Stimulated activated CD4-positive, alpha-beta T cell treated with anti-CD3 and anti-CD28 coated beads, Interleukin-12 subunit alpha, Interleukin-12 subunit beta, amount 100 ng/mL, for 48 hours (primary cell): ENCODE results near the gene ARMC3.
"Not testable (repeated sequence)": the region's sequence is repeated elsewhere in the genome, so short reads cannot be mapped to it uniquely, and the experiment has no call there.

Source experiments
- DNase-seq, 3 donors: peaks; one replicate each; pipeline ENCODE4 v3.0.0-alpha.2; 2020; ENCODE audit warnings: low read depth in 2 of 3, low spot score in 1 of 3

ARMC3 gene

GRCh38 chr10:22927661-22928403 is at the start of gene ARMC3:
Gene ARMC3, plus strand, starts transcription at chr10:22928053. Its CDS starts 3,944 bp downstream, at chr10:22931997.
- peak; percentile 40 to 54 (median 41) for DNase-seq

DNA sequence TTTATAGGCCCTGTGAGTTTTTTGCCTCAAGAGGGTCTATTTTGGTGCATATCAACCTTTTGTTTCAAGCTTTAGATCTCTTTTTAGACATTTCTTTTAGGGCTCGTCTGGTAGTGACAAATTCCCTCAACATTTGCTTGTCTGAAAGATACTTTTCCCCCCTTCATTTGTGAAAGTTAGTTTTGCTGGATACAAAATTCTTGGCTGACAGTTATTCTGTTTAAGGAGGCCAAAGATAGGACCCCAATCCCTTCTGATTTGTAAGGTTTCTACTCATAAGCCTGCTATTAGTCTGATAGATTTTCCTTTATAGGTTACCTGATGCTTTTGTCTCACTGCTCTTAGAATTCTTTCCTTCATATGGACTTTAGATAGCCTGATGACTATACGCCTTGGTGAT is 36.1 kb upstream of the ARMC3 start:
- DNase-seq, result no peak

DNA sequence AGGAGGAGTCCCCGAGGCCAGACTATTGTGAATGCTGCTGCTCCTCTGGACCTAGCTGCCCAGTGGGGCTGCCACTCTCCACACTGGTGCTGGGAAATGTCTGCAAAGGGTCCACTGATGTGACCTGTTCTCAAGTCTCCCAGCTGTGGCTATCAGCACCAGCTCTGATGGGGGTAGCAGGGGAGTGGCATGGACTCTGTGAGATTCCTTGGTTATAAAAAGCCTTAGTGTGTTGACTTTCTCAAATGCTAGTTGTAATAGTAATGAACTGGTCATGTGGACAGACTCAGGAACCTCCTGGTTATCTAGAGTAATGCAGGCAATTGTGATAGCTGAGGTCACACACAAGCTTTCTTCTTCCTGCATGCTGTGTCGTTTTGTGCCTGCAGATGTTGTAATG is 34.1 kb upstream of the ARMC3 start:
- no peak for DNase-seq

- no peak for DNase-seq
Measured at GRCh38 chr10:22894714-22895113, 33.1 kb upstream of the ARMC3 start.

DNA sequence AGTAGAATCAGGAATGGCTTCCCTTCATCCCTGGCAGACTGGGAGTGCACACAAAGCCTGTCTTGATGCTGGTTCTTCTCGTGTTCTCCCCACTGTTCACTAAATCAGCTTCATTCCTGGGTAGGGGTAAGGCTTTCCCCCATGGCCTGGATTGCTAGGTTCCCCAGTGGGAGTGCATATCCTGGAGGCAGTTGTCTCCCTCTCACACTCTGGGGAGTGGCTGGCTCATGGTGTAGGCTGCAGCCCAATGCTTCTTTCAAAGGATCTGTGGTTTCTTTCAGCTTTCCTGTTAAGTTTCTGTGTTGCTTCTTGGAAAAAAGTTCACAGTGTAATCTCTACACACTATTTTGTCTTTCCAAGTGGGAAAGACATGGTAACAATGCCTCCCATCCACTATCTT is 32.6 kb upstream of the ARMC3 start:
- no peak for DNase-seq

GRCh38 chr10:22897371-22897770 is 30.5 kb upstream of the ARMC3 start:
- DNase-seq, result no peak

- DNase-seq, result no peak
Measured at GRCh38 chr10:22899307-22899706, 28.5 kb upstream of the ARMC3 start.

- no peak for DNase-seq
Measured at GRCh38 chr10:22899775-22900174, 28.1 kb upstream of the ARMC3 start.

DNA sequence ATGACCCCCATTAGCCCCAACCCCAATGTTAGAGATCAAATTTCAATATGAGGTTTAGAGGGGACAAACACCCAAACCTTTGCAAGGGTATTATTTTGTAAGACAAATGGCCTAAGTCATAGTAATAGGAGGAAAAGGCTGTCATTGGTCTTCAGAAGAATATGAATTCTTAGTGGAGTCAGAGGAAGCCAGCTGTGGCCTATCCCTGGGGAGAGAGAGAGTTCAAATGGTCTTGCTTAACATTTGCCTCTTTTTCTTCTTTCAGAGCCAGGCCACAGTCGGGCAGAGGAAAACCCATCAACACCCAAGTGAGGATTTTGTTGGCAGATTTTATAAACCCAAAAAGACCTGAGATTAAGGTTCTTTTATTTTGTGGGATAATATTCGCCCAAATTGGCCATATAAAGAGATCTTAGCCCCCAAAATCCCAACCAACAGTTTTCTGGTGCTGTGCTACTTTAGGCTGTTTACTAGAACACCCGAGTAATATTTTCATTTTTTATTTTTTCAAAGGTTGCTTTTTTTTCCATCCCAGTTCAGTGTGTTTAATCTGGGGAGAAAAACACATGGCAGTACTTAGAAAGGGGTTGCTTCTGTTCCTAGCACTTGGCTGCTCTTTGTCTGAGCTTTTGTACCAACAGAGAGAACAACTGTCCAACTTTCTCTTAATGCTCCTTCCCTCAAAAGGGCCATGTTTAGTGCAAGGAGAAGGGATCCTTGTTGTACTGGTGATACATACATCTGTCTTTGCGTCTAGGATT is 26.8 kb upstream of the ARMC3 start:
- no peak for DNase-seq

DNA sequence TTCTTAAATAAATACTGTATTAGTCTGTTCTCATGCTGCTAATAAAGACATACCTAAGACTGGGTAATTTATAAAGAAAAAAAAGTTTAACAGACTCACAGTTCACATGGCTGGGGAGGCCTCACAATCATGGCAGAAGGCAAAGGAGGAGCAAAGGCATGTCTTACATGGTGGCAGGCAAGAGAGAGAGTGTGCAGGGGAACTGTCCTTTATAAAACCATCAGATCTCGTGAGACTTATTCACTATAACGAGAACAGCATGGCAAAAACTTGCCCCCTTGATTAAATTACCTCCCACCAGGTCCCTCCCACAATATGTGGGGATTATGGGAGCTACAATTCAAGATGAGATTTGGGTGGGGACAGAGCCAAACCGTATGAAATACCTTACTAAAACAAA is 25.7 kb upstream of the ARMC3 start:
- not testable (repeated sequence) for DNase-seq

GRCh38 chr10:22903694-22904093 is 24.2 kb upstream of the ARMC3 start:
- DNase-seq, result no peak

DNA sequence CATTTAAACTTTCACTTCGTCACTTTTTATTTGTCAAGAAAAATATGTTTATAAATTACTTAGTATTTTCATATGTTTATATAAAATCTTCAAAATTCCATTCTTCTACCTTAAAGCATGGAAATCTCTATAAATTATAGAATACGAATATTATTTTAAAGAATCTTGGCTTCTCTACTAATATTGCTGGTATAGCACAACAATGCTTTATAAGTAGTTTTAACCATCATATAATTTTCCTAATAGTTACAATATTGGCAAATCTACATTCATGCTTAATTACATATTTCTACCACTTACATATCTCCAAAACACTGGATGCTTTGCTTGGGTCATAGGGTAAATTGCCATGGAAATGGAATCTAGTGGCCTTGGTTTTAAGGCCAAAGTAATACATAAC is 21.1 kb upstream of the ARMC3 start:
- DNase-seq, result no peak

GRCh38 chr10:22908837-22909236 is 19.0 kb upstream of the ARMC3 start:
- DNase-seq, result no peak

DNA sequence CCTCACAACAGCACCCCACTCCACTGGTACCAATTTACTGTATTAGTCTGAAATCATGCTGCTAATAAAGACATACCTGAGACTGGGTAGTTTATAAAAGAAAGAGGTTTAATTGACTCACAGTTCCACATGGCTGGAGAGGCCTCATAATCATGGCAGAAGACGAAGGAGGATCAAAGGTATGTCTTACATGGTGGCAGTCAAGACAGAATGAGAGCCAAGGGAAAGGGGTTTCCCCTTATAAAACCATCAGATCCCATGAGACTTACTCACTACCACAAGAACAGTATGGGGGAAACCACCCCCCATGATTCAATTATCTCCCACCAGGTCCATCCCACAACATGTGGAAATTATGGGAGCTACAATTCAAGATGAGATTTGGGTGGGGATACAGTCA is 18.2 kb upstream of the ARMC3 start:
- not testable (repeated sequence) for DNase-seq

- no peak for DNase-seq
Measured at GRCh38 chr10:22911067-22911466, 16.8 kb upstream of the ARMC3 start.

- no peak for DNase-seq
Measured at GRCh38 chr10:22911889-22912762, 15.7 kb upstream of the ARMC3 start.

GRCh38 chr10:22912763-22913384 is 15.0 kb upstream of the ARMC3 start:
- DNase-seq, result no peak

- peak in 1 of 3 donors; percentile 3 for DNase-seq
Measured at GRCh38 chr10:22913474-22914092, 14.3 kb upstream of the ARMC3 start.

DNA sequence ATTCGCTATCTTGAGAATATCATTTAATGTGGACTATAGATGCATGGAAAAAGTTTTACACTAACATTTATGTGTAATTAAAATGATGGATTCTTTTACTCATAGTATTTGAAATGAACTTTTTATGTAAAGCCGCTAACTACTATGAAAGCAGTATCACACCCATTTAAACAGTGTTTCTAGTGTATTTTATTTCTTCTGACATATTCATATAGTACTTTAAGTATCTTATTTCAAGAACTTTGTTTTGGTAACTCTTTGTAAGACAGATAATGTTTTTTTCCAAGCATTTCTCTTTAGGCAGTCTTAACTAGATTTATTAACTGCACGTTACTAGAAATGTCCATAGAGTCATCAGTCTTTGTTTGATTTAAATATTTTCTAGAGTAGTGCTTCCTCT is 12.5 kb upstream of the ARMC3 start:
- DNase-seq, result no peak

DNA sequence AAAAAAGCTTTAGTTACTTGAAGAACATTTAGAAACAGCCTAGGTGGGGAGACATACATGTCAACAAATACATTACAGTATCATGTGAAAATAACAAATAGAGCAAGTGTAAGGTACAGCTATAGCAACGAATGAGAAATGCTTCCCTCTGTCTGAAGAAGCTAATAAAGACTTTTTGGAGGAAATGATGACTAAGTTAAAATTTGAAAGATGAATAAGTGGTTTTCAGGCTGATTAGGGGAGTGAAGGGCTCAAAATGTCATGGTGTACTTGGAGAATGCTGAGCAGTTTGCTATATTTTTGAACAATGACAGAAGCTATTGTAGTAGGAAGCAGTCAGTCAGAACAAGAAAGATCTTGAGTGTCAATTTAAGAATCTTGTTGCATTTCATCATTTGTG is 2.8 kb upstream of the ARMC3 start:
- no peak for DNase-seq

DNA sequence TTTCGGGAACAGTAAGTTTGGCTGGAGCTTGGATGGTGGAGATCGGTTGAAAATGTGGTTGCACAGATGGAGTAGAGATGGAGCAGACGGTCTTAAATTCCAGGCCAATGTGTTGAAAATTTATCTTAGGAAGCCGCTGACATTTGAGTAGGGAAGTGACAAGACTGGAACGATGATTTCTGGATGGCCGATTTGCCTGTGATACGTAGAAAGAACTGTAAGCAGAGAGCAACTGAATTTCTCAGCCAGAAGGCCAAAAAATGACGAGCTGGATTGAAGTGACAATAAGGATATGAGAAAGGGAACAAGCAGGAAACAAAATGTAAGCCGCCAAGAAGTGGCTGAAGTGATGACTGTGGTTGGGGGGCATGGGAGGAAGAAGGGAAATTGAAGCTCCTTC is 687 bp upstream of the ARMC3 start:
- DNase-seq, result no peak
